ENCODE data around the gene BLOC1S6. TPM values are rescaled to one million over a fixed set of nuclear protein-coding genes. Genes with fewer than 3 reads are reported as not detected.

BLOC1S6 gene
- total and polyA plus RNA-seq, 2 of the 8 experiments (the other 6 are each of a cell fraction or from before 2014, with no cell fraction given), result 4.5 to 28.8 TPM

GRCh38 chr15:45585069-45585791, 1.9 kb upstream of the BLOC1S6 start:
- peaks cover 11 to 26% of the 10 kb centered on the region in 2 experiments; a peak in 3 of 4 replicates for H3K79me2 ChIP-seq (ENCODE audit: control insufficient read depth in 1 of 2, insufficient read depth in 2 of 2, low read length in 2 of 2)
- no peak overlapping the region for H3K27ac ChIP-seq (ENCODE audit: low read depth, low read length)
- WGBS, 2 experiments (ENCODE audit: extremely low coverage in 1 of 2, insufficient coverage in 1 of 2, insufficient read length in 1 of 2, insufficient replicate concordance in 2 of 2, low coverage in 1 of 2, low lambda C conversion rate in 2 of 2, missing lambda C conversion rate in 1 of 2), result 88% methylated on average over 7 of the region's 7 CpGs; no CpG with 5 or more reads in 1 of the 2 experiments
- no peak overlapping the region; a peak in 1 of 8 replicates for H3K4me3 ChIP-seq (ENCODE audit: extremely low read depth in 1 of 4, insufficient read depth in 2 of 4, low read depth in 3 of 4, low read length in 4 of 4)
- no peak for DNase-seq (ENCODE audit: low read depth in 1 of 2, low spot score in 2 of 2)
- no peak overlapping the region for H2AFZ ChIP-seq (ENCODE audit: low read length)
- no peak for FAIRE-seq
- no peaks in the 10 kb centered on the region for H3K36me3 ChIP-seq (ENCODE audit: control insufficient read depth in 2 of 4, insufficient read depth in 4 of 4, low read length in 3 of 4)
- no peak overlapping the region for H2AK5ac ChIP-seq (ENCODE audit: low read depth, low read length)
- H3K18ac ChIP-seq (ENCODE audit: extremely low read depth, low read length), result no peak overlapping the region
- H4K5ac ChIP-seq (ENCODE audit: insufficient read length, low read depth, low read length), result no peak overlapping the region
- H2BK5ac ChIP-seq (ENCODE audit: low read depth, low read length), result no peak overlapping the region
- no peak overlapping the region for H2BK20ac ChIP-seq (ENCODE audit: low read length)
- H4K91ac ChIP-seq (replicated peaks; ENCODE audit: insufficient read length, low read length), result no peak overlapping the region
- no peak overlapping the region for H2BK15ac ChIP-seq (ENCODE audit: low read length)
- H2BK120ac ChIP-seq (replicated peaks; ENCODE audit: low read depth, low read length), result no peak overlapping the region
- no peak overlapping the region for H3K9ac ChIP-seq (replicated peaks in 1 of 4; ENCODE audit: extremely low read depth in 1 of 4, low read depth in 3 of 4, low read length in 3 of 4)
- peaks cover 7% of the 10 kb centered on the region; the same call in 1 of the 2 replicates for H3K23me2 ChIP-seq (ENCODE audit: low read depth, low read length)
- ChIA-PET POLR2A (ENCODE audit: partially characterized antibody) (interaction anchor here (0.8 to 3.8 kb wide), 5 partner anchors 10 to 183 kb away, joined by 3 to 31 read pairs (median 5); a partner anchor contains a TSS), CTCF (ENCODE audit: partially characterized antibody) (interaction anchor here (0.7 to 6.1 kb wide), 5 partner anchors 11 to 156 kb away, joined by 3 to 33 read pairs (median 6); no protein-coding TSS in a partner anchor)
- H4K20me1 ChIP-seq (replicated peaks in 1 of 2; ENCODE audit: control insufficient read depth in 1 of 2, insufficient read depth in 2 of 2, low read length in 2 of 2), result no peaks in the 10 kb centered on the region
- H3K79me1 ChIP-seq (ENCODE audit: low read depth, low read length), result peaks cover 3% of the 10 kb centered on the region; the same call in 1 of the 2 replicates
- no peak overlapping the region for H3K14ac ChIP-seq (ENCODE audit: insufficient read length)
- no peak overlapping the region for H4K8ac ChIP-seq (ENCODE audit: extremely low read depth, insufficient read depth, low read length)
- no peaks in the 10 kb centered on the region; a peak in 1 of 7 replicates for H3K27me3 ChIP-seq (replicated peaks in 1 of 4; ENCODE audit: control insufficient read depth in 3 of 4, extremely low read depth in 1 of 4, insufficient read depth in 3 of 4, low read length in 3 of 4)
- no peaks in the 10 kb centered on the region for H3K9me3 ChIP-seq (ENCODE audit: insufficient read depth in 2 of 2, low read depth in 1 of 2, low read length in 1 of 2)
- H3K23ac ChIP-seq (ENCODE audit: insufficient read length), result no peak overlapping the region
- H3K4me1 ChIP-seq (replicated peaks in 1 of 4; ENCODE audit: control insufficient read depth in 3 of 4, insufficient read depth in 4 of 4, low read length in 3 of 4), result peaks cover 3 to 12% (median 7%) of the 10 kb centered on the region in 4 experiments; a peak in 4 of 7 replicates
- no peak overlapping the region for H3K4ac ChIP-seq (replicated peaks; ENCODE audit: insufficient read length, low read depth, low read length)
- H2BK12ac ChIP-seq (ENCODE audit: low read depth, low read length), result no peak overlapping the region
- H3K4me2 ChIP-seq (ENCODE audit: insufficient read depth in 1 of 2, low read depth in 2 of 2, low read length in 2 of 2), result peak overlapping the region; percentile 87 to 89; a peak in 3 of 4 replicates
- no peak overlapping the region for H3K56ac ChIP-seq (replicated peaks; ENCODE audit: insufficient read length, low read depth, low read length)
- TF ChIP-seq CHD1 (IDR thresholded peaks at IDR 0.05; ENCODE audit: low read depth, low read length), result no peak
- no peak for TF ChIP-seq USF2 (IDR thresholded peaks at IDR 0.05; ENCODE audit: low read length)
- TF ChIP-seq BRCA1 (IDR thresholded peaks at IDR 0.05; ENCODE audit: low read depth, low read length), result no peak
- TF ChIP-seq, protein P1, sequence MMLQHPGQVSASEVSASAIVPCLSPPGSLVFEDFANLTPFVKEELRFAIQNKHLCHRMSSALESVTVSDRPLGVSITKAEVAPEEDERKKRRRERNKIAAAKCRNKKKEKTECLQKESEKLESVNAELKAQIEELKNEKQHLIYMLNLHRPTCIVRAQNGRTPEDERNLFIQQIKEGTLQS (IDR thresholded peaks at IDR 0.05; ENCODE audit: insufficient read depth, low read depth, low read length), result no peak
- TF ChIP-seq NRF1 (IDR thresholded peaks at IDR 0.05; ENCODE audit: low read depth, low read length), result no peak
- TF ChIP-seq HDAC6 (IDR thresholded peaks at IDR 0.05; ENCODE audit: low read depth, low read length), result no peak
- TF ChIP-seq JUND (IDR thresholded peaks at IDR 0.05; ENCODE audit: low read length), result no peak
- TF ChIP-seq CTBP2 (IDR thresholded peaks at IDR 0.05; ENCODE audit: borderline replicate concordance, insufficient read depth, insufficient read length, low read length), result no peak
- no peak for TF ChIP-seq NANOG (IDR thresholded peaks at IDR 0.05; ENCODE audit: insufficient read depth, low read depth, low read length, poor library complexity, severe bottlenecking)
- TF ChIP-seq ZNF274 (IDR thresholded peaks at IDR 0.05; ENCODE audit: borderline replicate concordance, extremely low read depth, low read length), result no peak

Measured in H1 (cell line).